Peyer's patch (tissue), 4 donors: Measurements from ENCODE around the gene SPOCD1.

ENCODE experiments used
- CTCF ChIP-seq, 6 experiments: fragments of 450-650 bp in 4 of 6; fragments of 200-600 bp in 2 of 6; sonication (generic) in 1 of 6; IDR thresholded peaks; one replicate each; pipeline ENCODE4 v1.5.1; 2017 to 2019; ENCODE audit warnings: antibody characterized with exemption in 6 of 6, mild to moderate bottlenecking in 3 of 6, moderate library complexity in 1 of 6
- POLR2A ChIP-seq, 2 donors: fragments of 450-650 bp; IDR thresholded peaks; one replicate each; pipeline ENCODE4 v1.5.1; 2017; ENCODE audit warnings: antibody characterized with exemption in 2 of 2, mild to moderate bottlenecking in 2 of 2, moderate library complexity in 2 of 2

GRCh38 chr1:31862071-31862470 lies 46.2 kb upstream of the SPOCD1 start:
- no peak for TF ChIP-seq CTCF (IDR thresholded peaks at IDR 0.05)
- no peak for TF ChIP-seq POLR2A (IDR thresholded peaks at IDR 0.05)
